Measurements from ENCODE around the gene SERPINB5.
A peak's percentile ranks its signal among the peaks of the same experiment; 100 is the strongest.

SERPINB5 gene

DNA sequence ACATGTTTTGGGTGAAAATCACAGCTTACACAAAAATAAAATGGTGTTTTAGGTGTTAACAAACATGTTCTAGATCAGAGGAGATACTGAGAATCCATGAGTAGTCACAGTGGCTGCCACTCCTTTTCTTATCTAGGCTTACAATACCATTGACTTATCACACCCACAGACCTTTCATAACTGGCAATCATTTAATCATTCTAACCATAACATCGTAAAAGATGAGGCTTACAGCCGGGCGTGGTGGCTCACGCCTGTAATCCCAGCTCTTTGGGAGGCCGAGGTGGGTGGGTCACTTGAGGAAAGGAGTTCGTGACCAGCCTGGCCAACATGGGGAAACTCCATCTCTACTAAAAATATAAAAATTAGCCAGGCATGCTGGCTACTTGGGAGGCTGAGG, 18.8 kb upstream of the SERPINB5 start:
- no peak overlapping the region for H3K9ac ChIP-seq
- H3K4me1 ChIP-seq, result no peaks in the 10 kb centered on the region
- no peak overlapping the region for H3K4me3 ChIP-seq
- H3K27me3 ChIP-seq, result no peaks in the 10 kb centered on the region
- no peak for TF ChIP-seq Cebpa-rat (IDR thresholded peaks at IDR 0.05)
- H3K27ac ChIP-seq, result no peak overlapping the region
- H3K9me3 ChIP-seq (replicated peaks in 1 of 11), result peaks cover 0 to 17% (median 0%) of the 10 kb centered on the region in 11 experiments; a peak in 5 of 22 replicates
- H3K4me2 ChIP-seq, result no peak overlapping the region
- H4K20me1 ChIP-seq, result no peaks in the 10 kb centered on the region
- no peaks in the 10 kb centered on the region for H3K36me3 ChIP-seq

- H3K27ac ChIP-seq, result no peak overlapping the region
- no peaks in the 10 kb centered on the region for H3K36me3 ChIP-seq
These were observed 16.3 kb upstream of the SERPINB5 start for GRCh38 chr18:63460414-63460813.

GRCh38 chr18:63464434-63464833, 12.3 kb upstream of the SERPINB5 start:
- peaks cover 0 to 5% (median 0%) of the 10 kb centered on the region in 11 experiments; a peak in 5 of 22 replicates for H3K9me3 ChIP-seq (replicated peaks in 1 of 11)
- no peaks in the 10 kb centered on the region for H3K36me3 ChIP-seq
- no peak overlapping the region for H3K9ac ChIP-seq
- no peak overlapping the region for H3K4me3 ChIP-seq
- H4K20me1 ChIP-seq, result no peaks in the 10 kb centered on the region
- H3K4me2 ChIP-seq, result no peak overlapping the region
- no peaks in the 10 kb centered on the region for H3K27me3 ChIP-seq
- no peak overlapping the region for H3K27ac ChIP-seq
- no peaks in the 10 kb centered on the region for H3K4me1 ChIP-seq
- no peak for TF ChIP-seq Cebpa-rat (IDR thresholded peaks at IDR 0.05)

More at GRCh38 chr18:63460414-63460813, 16.3 kb upstream of the SERPINB5 start:
- no peak for TF ChIP-seq Cebpa-rat (IDR thresholded peaks at IDR 0.05)
- no peak overlapping the region for H3K9ac ChIP-seq
- H4K20me1 ChIP-seq, result no peaks in the 10 kb centered on the region
- H3K4me2 ChIP-seq, result no peak overlapping the region
- no peaks in the 10 kb centered on the region for H3K4me1 ChIP-seq
- no peak overlapping the region for H3K4me3 ChIP-seq
- no peaks in the 10 kb centered on the region for H3K27me3 ChIP-seq
- H3K9me3 ChIP-seq (replicated peaks in 1 of 11), result peaks cover 0 to 17% (median 0%) of the 10 kb centered on the region in 11 experiments; a peak in 5 of 22 replicates

GRCh38 chr18:63465059-63465458, 11.7 kb upstream of the SERPINB5 start:
- Histone ChIP-seq H3K4me1 (no peaks in the 10 kb centered on the region), H3K9ac (no peak overlapping the region), H3K4me3 (no peak overlapping the region), H3K9me3 (replicated peaks in 1 of 11) (no peaks in the 10 kb centered on the region), H3K4me2 (no peak overlapping the region), H3K27me3 (no peaks in the 10 kb centered on the region), H3K36me3 (no peaks in the 10 kb centered on the region), H3K27ac (no peak overlapping the region), H4K20me1 (no peaks in the 10 kb centered on the region)
- TF ChIP-seq Cebpa-rat (IDR thresholded peaks at IDR 0.05), result no peak

GRCh38 chr18:63467699-63468098, 9.1 kb upstream of the SERPINB5 start:
- TF ChIP-seq Cebpa-rat (IDR thresholded peaks at IDR 0.05), result no peak
- H3K9me3 ChIP-seq (replicated peaks in 1 of 11), result no peaks in the 10 kb centered on the region
- H3K27ac ChIP-seq, result no peak overlapping the region
- no peak overlapping the region for H3K4me2 ChIP-seq
- no peak overlapping the region for H3K4me3 ChIP-seq
- no peak overlapping the region for H3K9ac ChIP-seq
- no peaks in the 10 kb centered on the region for H4K20me1 ChIP-seq
- H3K36me3 ChIP-seq, result no peaks in the 10 kb centered on the region
- no peaks in the 10 kb centered on the region for H3K27me3 ChIP-seq
- no peaks in the 10 kb centered on the region for H3K4me1 ChIP-seq

DNA sequence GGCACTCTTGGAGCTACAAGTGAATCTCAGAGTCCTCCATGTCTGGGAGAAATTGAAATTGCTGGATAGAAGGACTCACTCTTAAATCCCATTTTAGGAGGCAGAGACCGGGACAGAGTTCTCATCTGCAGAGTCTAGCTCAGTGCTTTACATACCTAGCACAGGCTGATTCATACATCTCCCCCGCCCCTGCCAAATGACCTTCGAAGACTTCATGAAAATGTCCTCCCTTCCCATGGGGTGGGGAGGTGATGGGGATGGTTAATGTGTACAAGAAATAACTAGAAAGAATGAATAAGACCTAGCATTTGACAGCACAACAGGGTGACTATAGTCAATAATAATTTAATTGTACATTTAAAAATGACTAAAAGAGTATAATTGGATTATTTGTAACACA, 8.2 kb upstream of the SERPINB5 start:
- H3K4me2 ChIP-seq, result no peak overlapping the region

DNA sequence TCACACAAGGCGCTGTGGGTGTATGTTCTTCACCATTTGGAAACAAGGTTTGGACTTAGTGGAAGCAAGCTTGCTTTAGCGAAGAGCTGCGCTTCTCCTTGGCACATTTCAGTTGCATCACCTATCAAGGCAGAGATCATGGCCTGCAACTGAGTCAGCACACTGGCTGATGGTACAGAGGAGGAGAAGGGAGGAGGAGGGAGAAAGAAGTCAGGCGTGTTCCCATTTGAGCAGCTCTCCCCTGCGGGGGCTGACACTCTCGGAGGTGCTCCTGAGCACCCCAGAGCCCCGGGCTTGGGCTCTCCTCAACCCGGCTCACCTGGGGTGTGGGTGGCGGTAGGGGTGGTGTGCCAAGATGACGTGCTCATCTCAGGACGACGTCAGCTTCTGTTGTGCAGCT, 6.0 kb upstream of the SERPINB5 start:
- H3K36me3 ChIP-seq, result no peaks in the 10 kb centered on the region
- H3K9ac ChIP-seq, result no peak overlapping the region
- H3K4me2 ChIP-seq, result no peak overlapping the region
- H3K4me3 ChIP-seq, result no peak overlapping the region
- no peak overlapping the region for H3K27ac ChIP-seq
- H4K20me1 ChIP-seq, result no peaks in the 10 kb centered on the region
- H3K9me3 ChIP-seq (replicated peaks in 1 of 11), result no peaks in the 10 kb centered on the region
- no peaks in the 10 kb centered on the region for H3K27me3 ChIP-seq
- H3K4me1 ChIP-seq, result no peaks in the 10 kb centered on the region
- TF ChIP-seq Cebpa-rat (IDR thresholded peaks at IDR 0.05), result no peak

More for the DNA sequence above, 8.2 kb upstream of the SERPINB5 start:
- no peaks in the 10 kb centered on the region for H3K9me3 ChIP-seq (replicated peaks in 1 of 11)
- H4K20me1 ChIP-seq, result no peaks in the 10 kb centered on the region
- no peaks in the 10 kb centered on the region for H3K36me3 ChIP-seq
- no peak overlapping the region for H3K27ac ChIP-seq
- no peak for TF ChIP-seq Cebpa-rat (IDR thresholded peaks at IDR 0.05)
- H3K4me3 ChIP-seq, result no peak overlapping the region
- H3K9ac ChIP-seq, result no peak overlapping the region
- no peaks in the 10 kb centered on the region for H3K27me3 ChIP-seq
- no peaks in the 10 kb centered on the region for H3K4me1 ChIP-seq

- H3K4me2 ChIP-seq, result no peak overlapping the region
- H3K36me3 ChIP-seq, result no peaks in the 10 kb centered on the region
- no peak overlapping the region for H3K9ac ChIP-seq
- TF ChIP-seq Cebpa-rat (IDR thresholded peaks at IDR 0.05), result no peak
- H4K20me1 ChIP-seq, result no peaks in the 10 kb centered on the region
- no peak overlapping the region for H3K27ac ChIP-seq
- H3K27me3 ChIP-seq, result no peaks in the 10 kb centered on the region
- no peak overlapping the region for H3K4me3 ChIP-seq
- H3K9me3 ChIP-seq (replicated peaks in 1 of 11), result no peaks in the 10 kb centered on the region
- no peaks in the 10 kb centered on the region for H3K4me1 ChIP-seq
These were observed 4.4 kb upstream of the SERPINB5 start for GRCh38 chr18:63472380-63472779.

DNA sequence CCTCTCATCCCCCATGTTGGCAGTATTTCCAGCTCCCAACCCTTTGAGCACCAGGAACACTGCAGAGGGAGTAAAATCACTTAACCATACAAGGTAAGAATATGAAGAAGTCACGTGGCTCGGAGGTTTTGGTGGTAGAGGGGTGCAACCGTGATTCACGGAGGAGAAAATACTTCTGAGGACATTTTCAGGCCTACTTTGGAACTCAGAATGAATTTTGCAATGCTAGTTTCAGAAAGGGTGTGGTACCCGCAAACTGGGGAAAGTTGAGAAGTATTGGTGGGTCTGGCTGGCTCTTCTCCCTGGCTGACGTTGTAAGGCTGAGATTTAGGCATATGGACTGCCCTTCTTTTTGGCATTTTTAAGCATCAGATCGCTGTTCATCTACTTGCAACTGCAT, 442 bp downstream of the SERPINB5 start:
- no peak for TF ChIP-seq Cebpa-rat (IDR thresholded peaks at IDR 0.05)
- Histone ChIP-seq H3K4me2 (no peak overlapping the region), H3K27ac (no peak overlapping the region), H3K27me3 (no peaks in the 10 kb centered on the region), H3K9ac (no peak overlapping the region), H4K20me1 (no peaks in the 10 kb centered on the region), H3K9me3 (replicated peaks in 1 of 11) (no peaks in the 10 kb centered on the region), H3K4me1 (peaks cover 0 to 11% (median 3%) of the 10 kb centered on the region in 10 experiments; a peak in 9 of 20 replicates), H3K4me3 (no peak overlapping the region), H3K36me3 (no peaks in the 10 kb centered on the region)

- Histone ChIP-seq H3K9me3 (replicated peaks in 1 of 11) (no peaks in the 10 kb centered on the region), H3K27ac (no peak overlapping the region), H3K4me3 (no peak overlapping the region), H3K4me1 (peaks cover 0 to 11% (median 3%) of the 10 kb centered on the region in 10 experiments; a peak in 9 of 20 replicates), H4K20me1 (no peaks in the 10 kb centered on the region), H3K9ac (no peak overlapping the region), H3K4me2 (peak overlapping the region in 5 of 11 experiments; percentile 14 to 63 (median 35); a peak in 10 of 22 replicates), H3K36me3 (no peaks in the 10 kb centered on the region), H3K27me3 (no peaks in the 10 kb centered on the region)
- no peak for TF ChIP-seq Cebpa-rat (IDR thresholded peaks at IDR 0.05)
These were observed 1.2 kb downstream of the SERPINB5 start for GRCh38 chr18:63477968-63478367.
